Activated CD4-positive, alpha-beta memory T cell treated with anti-CD3 and anti-CD28 coated beads for 36 hours (primary cell): ENCODE measurements around the gene ZNF581. TPM values are rescaled to one million over a fixed set of nuclear protein-coding genes. Genes with fewer than 3 reads are reported as not detected.
A peak's percentile ranks its signal among the peaks of the same experiment; 100 is the strongest.

Experiments
- CTCF ChIA-PET: fragments of 350-600 bp; sonication (Branson Sonifier 250); formaldehyde crosslinking; loops from one replicate; lab custom pipeline; 2021; ENCODE audit warnings: antibody characterized with exemption, inconsistent platforms; lab: Charles Lee
- POLR2A ChIA-PET: fragments of 350-600 bp; sonication (Branson Sonifier 250); formaldehyde crosslinking; loops from one replicate; lab custom pipeline; 2021; ENCODE audit warnings: antibody characterized with exemption; lab: Charles Lee
- DNase-seq: peaks from one replicate; pipeline ENCODE4 v3.0.0-alpha.2; 2020
- H3K27ac Mint-ChIP-seq: one replicate; pipeline ENCODE4 v1.8.0; 2021; ENCODE audit warnings: mixed read lengths
- H3K27me3 Mint-ChIP-seq: one replicate; pipeline ENCODE4 v1.8.0; 2021; ENCODE audit warnings: mixed read lengths
- H3K36me3 Mint-ChIP-seq: one replicate; pipeline ENCODE4 v1.8.0; 2021; ENCODE audit warnings: mixed read lengths
- H3K4me1 Mint-ChIP-seq: one replicate; pipeline ENCODE4 v1.8.0; 2021; ENCODE audit warnings: low read depth, mixed read lengths
- H3K4me3 Mint-ChIP-seq: one replicate; pipeline ENCODE4 v1.8.0; 2021; ENCODE audit warnings: mild to moderate bottlenecking, mixed read lengths
- H3K9me3 Mint-ChIP-seq: one replicate; pipeline ENCODE4 v1.8.0; 2021; ENCODE audit warnings: mixed read lengths
- intact Hi-C: fragments of 100-400 bp; cut with micrococcal nuclease; formaldehyde crosslinking; loops from one replicate; pipeline ENCODE4 v1.15.1; 2023
- total RNA-seq, 2 experiments: library from RNA; stranded (reverse); gene quantifications; one replicate each; pipeline ENCODE4 v1.2.3, GENCODE V29; 2021

Gene ZNF581
- total RNA-seq, 2 experiments from 2014 or later: 19.2 to 20.1 TPM

- POLR2A ChIA-PET: no interaction called here
- intact Hi-C loops: no loop called here
- peak overlapping the region; percentile 90 for H3K4me3 Mint-ChIP-seq
- CTCF ChIA-PET: interaction anchor here (1.0 to 1.2 kb wide), 3 partner anchors 27 to 44 kb away, joined by 3 to 4 read pairs (median 4); no protein-coding TSS in a partner anchor
- H3K9me3 Mint-ChIP-seq: no peaks in the 10 kb centered on the region
- H3K27me3 Mint-ChIP-seq: no peaks in the 10 kb centered on the region
- H3K36me3 Mint-ChIP-seq: peaks cover 33% of the 10 kb centered on the region
- peak; percentile 17 for DNase-seq
- peaks cover 46% of the 10 kb centered on the region for H3K4me1 Mint-ChIP-seq
- no peak overlapping the region for H3K27ac Mint-ChIP-seq
These were observed 33.5 kb downstream of the ZNF581 start for GRCh38 chr19:55676889-55677505.

- DNase-seq: no peak
- POLR2A ChIA-PET: no interaction called here
- Mint-ChIP-seq H3K9me3 (no peaks in the 10 kb centered on the region), H3K27me3 (no peaks in the 10 kb centered on the region), H3K27ac (peak overlapping the region; percentile 39), H3K4me1 (peaks cover 46% of the 10 kb centered on the region), H3K36me3 (peaks cover 30% of the 10 kb centered on the region), H3K4me3 (no peak overlapping the region)
- CTCF ChIA-PET: no interaction called here
- intact Hi-C loops: no loop called here
These were observed 34.2 kb downstream of the ZNF581 start for GRCh38 chr19:55677572-55678028.

- no peak overlapping the region for H3K4me3 Mint-ChIP-seq
- peaks cover 29% of the 10 kb centered on the region for H3K36me3 Mint-ChIP-seq
- no peaks in the 10 kb centered on the region for H3K9me3 Mint-ChIP-seq
- POLR2A ChIA-PET: no interaction called here
- peak overlapping the region; percentile 39 for H3K27ac Mint-ChIP-seq
- CTCF ChIA-PET: no interaction called here
- H3K4me1 Mint-ChIP-seq: peaks cover 46% of the 10 kb centered on the region
- no peak for DNase-seq
- intact Hi-C loops: no loop called here
- H3K27me3 Mint-ChIP-seq: no peaks in the 10 kb centered on the region
These were observed 34.7 kb downstream of the ZNF581 start for GRCh38 chr19:55678121-55678671.

GRCh38 chr19:55679343-55680257 is 36.2 kb downstream of the ZNF581 start:
- Mint-ChIP-seq H3K36me3 (peaks cover 21% of the 10 kb centered on the region), H3K4me3 (no peak overlapping the region)
- CTCF ChIA-PET: no interaction called here

GRCh38 chr19:55680339-55681130 is 37.1 kb downstream of the ZNF581 start:
- CTCF ChIA-PET: no interaction called here
- intact Hi-C loops: no loop called here

More at GRCh38 chr19:55679343-55680257, 36.2 kb downstream of the ZNF581 start:
- POLR2A ChIA-PET: no interaction called here
- Mint-ChIP-seq H3K27ac (peak overlapping the region; percentile 70), H3K27me3 (no peaks in the 10 kb centered on the region), H3K9me3 (no peaks in the 10 kb centered on the region), H3K4me1 (peaks cover 38% of the 10 kb centered on the region)
- DNase-seq: peak; percentile 32
- intact Hi-C loops: no loop called here

GRCh38 chr19:55681131-55682092 is 38.0 kb downstream of the ZNF581 start:
- no peaks in the 10 kb centered on the region for H3K9me3 Mint-ChIP-seq
- DNase-seq: no peak
- intact Hi-C loops: no loop called here
- ChIA-PET CTCF (interaction anchor here (0.7 kb wide), 1 partner anchor 50 kb away, joined by 4 read pairs; no protein-coding TSS in a partner anchor), POLR2A (no interaction called here)
- no peaks in the 10 kb centered on the region for H3K27me3 Mint-ChIP-seq
- H3K4me3 Mint-ChIP-seq: no peak overlapping the region
- H3K36me3 Mint-ChIP-seq: peaks cover 26% of the 10 kb centered on the region
- peaks cover 31% of the 10 kb centered on the region for H3K4me1 Mint-ChIP-seq
- H3K27ac Mint-ChIP-seq: no peak overlapping the region

More at GRCh38 chr19:55680339-55681130, 37.1 kb downstream of the ZNF581 start:
- Mint-ChIP-seq H3K4me3 (no peak overlapping the region), H3K27ac (no peak overlapping the region), H3K27me3 (no peaks in the 10 kb centered on the region), H3K4me1 (peaks cover 38% of the 10 kb centered on the region), H3K36me3 (peaks cover 20% of the 10 kb centered on the region), H3K9me3 (no peaks in the 10 kb centered on the region)
- POLR2A ChIA-PET: no interaction called here
- DNase-seq: no peak

GRCh38 chr19:55683449-55684261 is 40.2 kb downstream of the ZNF581 start:
- H3K9me3 Mint-ChIP-seq: no peaks in the 10 kb centered on the region
- peaks cover 10% of the 10 kb centered on the region for H3K4me1 Mint-ChIP-seq
- H3K27ac Mint-ChIP-seq: no peak overlapping the region
- H3K27me3 Mint-ChIP-seq: no peaks in the 10 kb centered on the region
- H3K36me3 Mint-ChIP-seq: peaks cover 21% of the 10 kb centered on the region
- H3K4me3 Mint-ChIP-seq: no peak overlapping the region
- CTCF ChIA-PET: no interaction called here
- POLR2A ChIA-PET: no interaction called here
- intact Hi-C loops: no loop called here
- DNase-seq: no peak

GRCh38 chr19:55684946-55685681 is 41.7 kb downstream of the ZNF581 start:
- H3K36me3 Mint-ChIP-seq: peaks cover 17% of the 10 kb centered on the region
- H3K4me3 Mint-ChIP-seq: no peak overlapping the region
- H3K4me1 Mint-ChIP-seq: peaks cover 2% of the 10 kb centered on the region
- intact Hi-C loops: no loop called here
- ChIA-PET POLR2A (no interaction called here), CTCF (no interaction called here)
- no peaks in the 10 kb centered on the region for H3K27me3 Mint-ChIP-seq
- no peaks in the 10 kb centered on the region for H3K9me3 Mint-ChIP-seq
- no peak for DNase-seq
- H3K27ac Mint-ChIP-seq: no peak overlapping the region

GRCh38 chr19:55685776-55686175 is 42.3 kb downstream of the ZNF581 start:
- ChIA-PET POLR2A (no interaction called here), CTCF (no interaction called here)
- Mint-ChIP-seq H3K27ac (no peak overlapping the region), H3K36me3 (peaks cover 15% of the 10 kb centered on the region), H3K4me1 (peaks cover 2% of the 10 kb centered on the region), H3K4me3 (no peak overlapping the region), H3K27me3 (no peaks in the 10 kb centered on the region), H3K9me3 (no peaks in the 10 kb centered on the region)
- intact Hi-C loops: no loop called here
- no peak for DNase-seq
